22Rv1 (cell line): ENCODE measurements around the gene ASCC1.

Experiments
- H3K27ac ChIP-seq: fragments of 450-650 bp; 2 replicates; pipeline ENCODE4 v1.5.1; 2017
- ZFX ChIP-seq: fragments of 450-650 bp; IDR thresholded peaks from 2 replicates; pipeline ENCODE4 v1.6.1; 2017; ENCODE audit warnings: antibody characterized with exemption, borderline replicate concordance
- TF ChIP-seq, protein P1 (sequence below): fragments of 450-650 bp; IDR thresholded peaks from 2 replicates; pipeline ENCODE4 v1.5.1; 2017; ENCODE audit warnings: mild to moderate bottlenecking

Gene ASCC1

DNA sequence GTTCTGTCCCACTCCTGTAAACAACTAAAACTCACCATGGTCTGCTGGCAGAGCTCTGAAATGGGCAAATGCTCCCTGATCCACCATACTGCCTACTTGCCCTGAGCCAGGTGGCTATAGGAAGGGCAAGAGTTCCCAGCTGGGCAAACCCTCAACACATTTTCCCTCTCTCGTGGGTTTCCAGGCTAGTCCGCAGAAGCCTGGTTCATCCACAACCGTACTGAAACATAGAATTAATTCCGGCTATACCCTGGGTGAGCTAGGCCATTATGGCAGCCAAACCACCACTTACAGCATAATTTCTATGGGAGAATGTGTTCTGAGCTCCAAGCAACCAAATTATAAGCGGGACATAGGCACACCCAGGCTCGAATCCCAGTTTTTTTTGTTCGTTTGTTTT is 37.5 kb upstream of the ASCC1 start:
- H3K27ac ChIP-seq, result peak overlapping the region; percentile 90
- TF ChIP-seq ZFX, result no peak
- TF ChIP-seq, protein P1, sequence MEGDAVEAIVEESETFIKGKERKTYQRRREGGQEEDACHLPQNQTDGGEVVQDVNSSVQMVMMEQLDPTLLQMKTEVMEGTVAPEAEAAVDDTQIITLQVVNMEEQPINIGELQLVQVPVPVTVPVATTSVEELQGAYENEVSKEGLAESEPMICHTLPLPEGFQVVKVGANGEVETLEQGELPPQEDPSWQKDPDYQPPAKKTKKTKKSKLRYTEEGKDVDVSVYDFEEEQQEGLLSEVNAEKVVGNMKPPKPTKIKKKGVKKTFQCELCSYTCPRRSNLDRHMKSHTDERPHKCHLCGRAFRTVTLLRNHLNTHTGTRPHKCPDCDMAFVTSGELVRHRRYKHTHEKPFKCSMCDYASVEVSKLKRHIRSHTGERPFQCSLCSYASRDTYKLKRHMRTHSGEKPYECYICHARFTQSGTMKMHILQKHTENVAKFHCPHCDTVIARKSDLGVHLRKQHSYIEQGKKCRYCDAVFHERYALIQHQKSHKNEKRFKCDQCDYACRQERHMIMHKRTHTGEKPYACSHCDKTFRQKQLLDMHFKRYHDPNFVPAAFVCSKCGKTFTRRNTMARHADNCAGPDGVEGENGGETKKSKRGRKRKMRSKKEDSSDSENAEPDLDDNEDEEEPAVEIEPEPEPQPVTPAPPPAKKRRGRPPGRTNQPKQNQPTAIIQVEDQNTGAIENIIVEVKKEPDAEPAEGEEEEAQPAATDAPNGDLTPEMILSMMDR, result no peak

GRCh38 chr10:72252972-72253371 is 36.9 kb upstream of the ASCC1 start:
- peak overlapping the region; percentile 90 for H3K27ac ChIP-seq
- no peak for TF ChIP-seq ZFX
- TF ChIP-seq, protein P1, result no peak

- H3K27ac ChIP-seq, result no peak overlapping the region
- TF ChIP-seq, protein P1, result no peak
- TF ChIP-seq ZFX, result no peak
Observed at GRCh38 chr10:72251635-72252034, 35.6 kb upstream of the ASCC1 start.

DNA sequence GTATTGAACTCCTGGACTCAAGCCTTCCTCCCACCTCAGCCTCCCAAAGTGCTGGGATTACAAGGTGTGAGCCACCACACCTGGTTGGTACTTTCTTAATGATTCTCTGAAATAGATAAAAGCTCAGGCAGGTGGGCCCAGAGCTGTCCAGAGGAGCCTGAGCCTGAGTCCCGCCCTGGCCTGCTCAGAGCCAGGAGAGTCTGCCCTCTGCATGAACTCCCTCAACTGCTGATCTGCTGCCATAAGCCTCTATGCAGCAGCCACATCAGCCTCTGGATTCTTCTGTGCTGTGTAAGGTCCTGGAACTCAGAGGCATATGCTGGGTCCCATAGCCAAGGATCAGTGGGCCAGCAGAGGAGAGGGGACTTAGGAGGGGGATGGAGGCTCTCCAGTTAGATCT is 34.6 kb upstream of the ASCC1 start:
- no peak for TF ChIP-seq ZFX
- TF ChIP-seq, protein P1, result no peak

GRCh38 chr10:72249176-72249862 is 33.2 kb upstream of the ASCC1 start:
- H3K27ac ChIP-seq, result peak overlapping the region; percentile 93

More for the DNA sequence above, 34.6 kb upstream of the ASCC1 start:
- H3K27ac ChIP-seq, result no peak overlapping the region

DNA sequence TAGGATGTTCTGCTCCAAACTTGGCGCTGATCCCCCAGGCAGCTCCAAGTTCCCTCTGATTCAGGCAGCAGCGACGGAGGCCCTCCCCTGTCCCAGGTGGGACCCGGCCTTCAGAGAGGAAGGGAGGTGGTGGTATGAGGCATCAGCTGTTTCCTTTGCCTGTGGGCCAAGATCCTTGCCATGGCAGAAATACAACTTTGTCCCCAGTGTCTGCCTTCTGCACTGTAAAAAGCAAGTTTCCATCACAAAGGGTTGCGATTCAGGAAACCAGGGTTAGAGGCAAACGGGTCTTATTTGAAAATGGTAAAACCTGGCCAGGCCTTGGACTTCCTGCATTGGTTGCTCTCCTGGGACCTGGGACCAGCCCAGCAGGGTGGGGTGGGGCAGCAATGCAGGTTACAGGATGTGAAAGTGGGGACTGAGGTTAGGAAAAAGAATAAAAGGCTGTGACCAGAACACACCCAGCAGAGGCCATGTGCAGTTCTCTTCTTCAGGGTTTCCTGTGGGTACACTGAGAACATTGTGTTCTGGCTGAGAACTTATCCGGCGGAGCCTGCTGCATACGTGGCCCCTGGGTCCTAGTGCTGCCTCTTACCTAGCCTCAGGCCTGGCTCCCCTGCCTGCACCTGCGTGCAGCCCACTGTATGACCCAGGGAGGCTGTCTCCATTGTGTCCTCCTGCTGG is 32.5 kb upstream of the ASCC1 start:
- TF ChIP-seq ZFX, result no peak
- TF ChIP-seq, protein P1, result no peak
- H3K27ac ChIP-seq, result peak overlapping the region; percentile 93

GRCh38 chr10:72245949-72246525 is 30.0 kb upstream of the ASCC1 start:
- 0 out of 2 replicates have a peak overlapping the region, but pooled peaks have one; percentile 9 for H3K27ac ChIP-seq
- TF ChIP-seq, protein P1, result no peak
- no peak for TF ChIP-seq ZFX
